Activated effector memory CD4-positive, alpha-beta T cell treated with anti-CD3 and anti-CD28 coated beads, Interleukin-2, amount 50 U/mL, for 16 hours (primary cell): ENCODE data around the gene ZBTB16.

ENCODE experiments used
- DNase-seq: peaks from one replicate; pipeline ENCODE4 v3.0.0-alpha.2; 2020

The ZBTB16 gene, protein sequence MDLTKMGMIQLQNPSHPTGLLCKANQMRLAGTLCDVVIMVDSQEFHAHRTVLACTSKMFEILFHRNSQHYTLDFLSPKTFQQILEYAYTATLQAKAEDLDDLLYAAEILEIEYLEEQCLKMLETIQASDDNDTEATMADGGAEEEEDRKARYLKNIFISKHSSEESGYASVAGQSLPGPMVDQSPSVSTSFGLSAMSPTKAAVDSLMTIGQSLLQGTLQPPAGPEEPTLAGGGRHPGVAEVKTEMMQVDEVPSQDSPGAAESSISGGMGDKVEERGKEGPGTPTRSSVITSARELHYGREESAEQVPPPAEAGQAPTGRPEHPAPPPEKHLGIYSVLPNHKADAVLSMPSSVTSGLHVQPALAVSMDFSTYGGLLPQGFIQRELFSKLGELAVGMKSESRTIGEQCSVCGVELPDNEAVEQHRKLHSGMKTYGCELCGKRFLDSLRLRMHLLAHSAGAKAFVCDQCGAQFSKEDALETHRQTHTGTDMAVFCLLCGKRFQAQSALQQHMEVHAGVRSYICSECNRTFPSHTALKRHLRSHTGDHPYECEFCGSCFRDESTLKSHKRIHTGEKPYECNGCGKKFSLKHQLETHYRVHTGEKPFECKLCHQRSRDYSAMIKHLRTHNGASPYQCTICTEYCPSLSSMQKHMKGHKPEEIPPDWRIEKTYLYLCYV

GRCh38 chr11:114059278-114059983 lies at the start of gene ZBTB16:
Gene ZBTB16, plus strand, starts transcription at chr11:114059711. Its CDS starts 3,590 bp downstream, at chr11:114063301.
- peak; percentile 84 for DNase-seq

- no peak for DNase-seq
Observed at GRCh38 chr11:114010931-114011330, 48.6 kb upstream of the ZBTB16 start.

GRCh38 chr11:114011443-114011842 lies 48.1 kb upstream of the ZBTB16 start:
- DNase-seq: no peak

DNA sequence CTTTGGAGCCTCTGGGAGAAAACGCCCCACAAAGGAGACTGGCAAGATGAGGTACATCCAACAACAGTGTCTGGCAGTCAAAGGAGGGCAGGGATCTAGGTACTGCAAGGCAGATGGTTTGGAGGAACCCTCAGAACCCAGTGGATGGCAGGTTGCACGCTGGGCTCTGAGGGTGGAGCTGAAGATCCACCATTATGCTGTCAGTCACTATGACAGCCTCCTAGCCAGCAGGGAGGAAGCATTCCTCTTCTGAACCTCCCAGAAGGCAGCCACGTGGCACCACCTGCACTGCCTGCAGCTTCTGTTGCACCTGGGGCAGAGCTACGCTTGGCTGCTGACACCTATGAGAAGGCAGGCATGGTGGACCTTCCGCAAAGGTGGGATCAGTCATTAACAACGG lies 44.4 kb upstream of the ZBTB16 start:
- DNase-seq: no peak

DNA sequence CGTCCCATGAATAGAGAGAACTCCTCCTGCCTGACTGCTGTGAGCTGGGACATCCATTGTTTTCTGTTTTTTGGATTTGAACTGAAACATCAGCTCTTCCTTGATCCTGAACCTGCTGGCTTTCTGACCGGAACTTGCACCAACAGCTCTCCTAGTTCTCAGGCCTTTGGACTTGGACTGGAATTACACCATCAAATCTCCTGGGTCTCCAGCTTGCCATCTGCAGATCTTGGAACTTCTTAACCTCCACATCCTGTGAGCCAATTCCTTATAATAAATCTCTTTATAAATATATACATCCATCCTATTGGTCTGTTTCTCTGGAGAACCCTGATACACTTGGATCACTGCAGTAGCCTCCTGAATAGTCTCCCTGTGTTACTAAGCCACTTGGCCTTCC lies 42.5 kb upstream of the ZBTB16 start:
- no peak for DNase-seq

DNA sequence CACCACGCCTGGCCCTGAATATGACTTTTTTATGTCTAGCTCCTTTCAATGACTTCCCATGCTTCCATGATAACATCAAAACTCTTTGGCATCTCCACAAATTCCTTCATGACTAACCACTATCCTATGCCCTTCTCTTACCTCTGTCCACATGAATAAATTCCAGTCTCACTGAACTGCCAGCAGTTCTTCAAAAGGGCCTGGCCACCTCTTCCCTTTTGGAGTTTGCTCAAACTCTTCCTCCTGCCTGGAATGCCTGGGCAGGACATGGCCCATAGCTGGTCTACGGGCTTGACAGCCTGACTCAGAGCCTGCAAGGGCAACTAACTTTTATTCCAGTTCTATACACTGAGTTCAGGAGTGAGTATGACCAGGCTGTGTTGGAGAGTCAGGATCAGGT lies 41.8 kb upstream of the ZBTB16 start:
- no peak for DNase-seq

GRCh38 chr11:114019046-114019445 lies 40.5 kb upstream of the ZBTB16 start:
- no peak for DNase-seq

- no peak for DNase-seq
Observed at GRCh38 chr11:114019574-114019973, 39.9 kb upstream of the ZBTB16 start.

DNA sequence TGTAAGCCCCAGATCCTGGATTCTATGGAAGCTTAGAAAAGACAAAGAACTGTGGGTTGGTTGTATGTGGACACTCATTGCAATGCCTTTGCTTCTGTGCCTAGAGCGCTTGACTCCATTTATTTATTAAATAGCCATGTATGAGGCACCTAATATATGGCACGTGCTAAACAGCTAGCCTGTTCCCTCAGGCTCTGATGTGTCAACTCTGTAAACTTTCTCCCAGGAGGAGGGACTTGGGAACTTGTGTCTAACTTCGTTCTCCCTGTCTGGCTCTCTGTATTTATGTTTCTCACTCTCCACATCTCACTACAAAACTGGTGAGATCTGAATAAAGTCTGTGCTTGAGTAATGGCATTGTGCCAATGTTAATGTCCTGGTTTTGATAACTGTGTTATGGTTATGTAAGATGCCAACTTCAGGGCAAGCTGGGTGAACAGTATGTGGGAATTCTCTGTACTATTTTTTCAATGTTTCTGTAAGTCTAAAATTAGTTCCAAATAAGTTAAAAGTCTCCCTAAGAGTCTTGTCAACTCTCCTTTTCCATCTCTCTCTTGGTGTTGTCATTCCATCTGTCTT lies 34.1 kb upstream of the ZBTB16 start:
- DNase-seq: no peak

- DNase-seq: peak; percentile 61
Observed at GRCh38 chr11:114026355-114026754, 33.2 kb upstream of the ZBTB16 start.

GRCh38 chr11:114027391-114027790 lies 32.1 kb upstream of the ZBTB16 start:
- no peak for DNase-seq

- DNase-seq: no peak
Observed at GRCh38 chr11:114027926-114028325, 31.6 kb upstream of the ZBTB16 start.

DNA sequence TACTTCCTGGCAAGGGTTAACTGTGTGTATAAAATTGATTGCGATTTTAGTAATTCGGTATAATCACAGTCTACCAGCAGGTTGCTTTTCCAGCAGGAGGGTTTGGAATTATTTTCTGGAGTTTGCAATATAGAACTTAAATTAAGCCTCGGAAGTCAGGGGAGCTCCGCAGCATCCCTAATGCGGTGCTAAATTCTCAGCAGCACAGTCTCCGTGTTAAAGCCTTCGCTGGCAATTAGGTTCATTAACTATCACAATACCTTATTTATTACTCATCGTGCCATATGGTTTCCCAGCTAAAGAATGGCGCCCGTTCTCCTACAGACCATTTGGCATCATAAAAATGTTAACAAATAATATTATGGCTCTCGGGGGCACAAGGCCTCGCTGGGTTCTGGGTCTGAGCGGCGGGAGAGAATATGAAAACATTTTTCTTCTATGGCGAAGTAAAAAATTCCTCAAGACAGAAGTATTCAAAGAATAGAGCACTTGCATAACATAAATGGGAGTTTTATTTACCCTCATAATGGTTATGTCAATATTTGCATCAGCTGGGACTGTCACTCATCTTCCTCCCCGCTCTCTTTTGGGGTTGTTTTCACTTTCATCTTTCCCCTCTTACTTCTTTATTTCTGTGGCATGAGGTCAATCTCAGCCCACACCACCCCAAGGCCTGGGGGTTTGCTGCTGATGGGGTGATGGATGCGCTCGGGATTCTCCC lies 28.1 kb upstream of the ZBTB16 start:
- no peak for DNase-seq

GRCh38 chr11:114031967-114032320 lies 27.6 kb upstream of the ZBTB16 start:
- DNase-seq: no peak

- no peak for DNase-seq
Observed at GRCh38 chr11:114033066-114033465, 26.4 kb upstream of the ZBTB16 start.

GRCh38 chr11:114033572-114033971 lies 25.9 kb upstream of the ZBTB16 start:
- no peak for DNase-seq

DNA sequence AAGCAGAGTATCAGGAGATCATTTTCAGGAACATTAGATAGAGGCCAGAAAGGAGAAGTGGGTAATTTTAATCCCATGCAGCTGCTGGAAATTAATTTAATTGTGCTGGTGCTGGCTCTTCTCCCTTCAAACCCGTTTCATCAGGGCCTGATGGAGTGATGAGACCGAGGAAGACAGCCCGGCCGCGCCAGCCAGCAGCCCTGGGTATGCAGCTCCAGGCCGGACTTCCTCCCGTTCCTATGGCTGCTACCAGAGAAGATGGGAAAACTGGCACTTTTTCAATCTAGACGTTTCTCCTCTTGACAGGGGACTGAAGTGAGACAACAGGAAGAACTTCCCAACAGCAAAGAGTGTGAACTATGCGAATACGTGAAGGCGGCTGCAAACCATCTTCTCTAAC lies 24.6 kb upstream of the ZBTB16 start:
- no peak for DNase-seq

DNA sequence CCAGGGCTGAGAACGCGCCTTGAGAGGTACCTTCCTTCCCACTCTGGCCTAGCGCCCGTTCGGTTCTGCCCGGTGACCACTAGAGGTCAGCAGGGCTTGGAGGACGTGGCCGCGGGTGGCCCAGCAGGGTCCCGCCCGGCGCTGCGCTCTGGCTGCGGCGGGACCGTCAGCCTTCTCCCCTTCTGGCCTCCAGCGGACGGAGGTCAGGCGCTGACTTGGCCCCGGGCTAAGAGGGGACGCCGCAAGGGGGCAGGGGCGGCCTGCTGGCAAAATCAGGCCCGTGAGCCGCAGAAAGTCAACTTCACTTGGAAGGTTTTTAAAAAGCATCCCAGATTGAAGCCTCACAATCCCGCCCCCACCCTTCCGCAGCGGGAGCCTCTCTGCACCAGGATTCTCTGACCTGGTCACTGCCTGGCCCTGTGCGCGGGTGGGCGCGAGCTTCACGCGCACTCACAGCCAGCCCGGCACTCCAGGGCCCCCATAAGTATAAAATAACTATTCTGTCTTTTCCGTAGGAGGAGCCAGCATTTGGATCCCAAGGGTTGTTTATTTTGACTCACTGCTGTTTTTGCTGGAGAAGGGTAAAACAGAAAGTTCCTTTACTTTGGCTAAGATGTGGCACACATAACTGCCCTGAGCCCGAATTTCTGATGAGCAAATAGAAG lies 23.2 kb upstream of the ZBTB16 start:
- peak; percentile 83 for DNase-seq

- DNase-seq: no peak
Observed at GRCh38 chr11:114036958-114037357, 22.6 kb upstream of the ZBTB16 start.

GRCh38 chr11:114039551-114039950 lies 20.0 kb upstream of the ZBTB16 start:
- no peak for DNase-seq

DNA sequence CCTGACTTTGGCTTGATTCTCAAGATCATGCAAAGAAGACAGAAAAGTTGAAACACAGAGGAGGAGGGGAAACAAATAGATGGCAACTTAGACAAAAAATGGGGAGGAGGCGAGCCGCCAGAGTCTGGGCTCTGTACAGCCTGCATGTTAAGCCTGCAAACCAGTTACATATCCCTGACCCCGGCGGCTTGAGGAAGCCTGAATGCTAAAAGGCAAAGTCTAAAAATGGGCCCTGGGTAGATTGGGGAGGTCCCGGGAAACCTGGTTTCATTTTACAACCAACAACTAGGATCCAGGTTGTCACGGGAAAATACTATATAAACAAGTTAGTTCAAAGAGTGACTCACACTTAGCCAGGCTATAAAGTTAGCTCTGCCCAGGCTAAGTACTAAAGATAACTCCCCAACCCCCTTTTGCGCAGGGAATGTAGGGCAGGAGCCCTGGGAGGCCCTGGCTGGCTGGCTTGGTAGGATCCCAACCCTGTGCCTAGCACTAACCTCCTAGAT lies 18.8 kb upstream of the ZBTB16 start:
- peak; percentile 27 for DNase-seq

DNA sequence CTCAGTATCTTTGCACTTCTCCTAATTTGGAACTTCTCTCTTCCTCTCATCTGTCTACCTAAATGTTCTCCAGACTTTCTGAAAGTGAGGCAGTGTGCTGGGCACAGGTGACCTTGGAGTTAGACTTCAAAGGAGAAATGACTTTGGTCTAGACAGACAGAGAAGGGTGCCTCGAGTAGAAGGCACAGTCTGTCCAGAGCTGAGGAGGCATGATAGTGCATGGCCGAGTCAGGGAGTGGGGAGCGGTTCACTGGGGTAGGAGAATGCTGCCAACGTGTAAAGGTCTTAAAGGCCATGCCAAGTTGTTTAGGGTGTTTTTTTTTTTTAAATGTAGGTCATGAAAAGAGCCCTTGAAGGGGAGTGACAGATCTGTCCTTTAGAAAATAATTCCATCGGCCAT lies 17.3 kb upstream of the ZBTB16 start:
- peak; percentile 31 for DNase-seq
